IMR-90 (cell line): ENCODE results near the gene ZBTB46. TPM values are rescaled to one million over a fixed set of nuclear protein-coding genes. Genes with fewer than 3 reads are reported as not detected.

ENCODE experiments used
- ATAC-seq: fragments of 200-7000 bp; cut with Tn5 transposase; 2 replicates; pipeline ENCODE4 v1.9.1; 2020; ENCODE audit warnings: low read depth, mild to moderate bottlenecking, moderate library complexity
- BruUV-seq: library from RNA; stranded (reverse); fragments of 400-500 nt; replicated peaks from 2 replicates; lab custom pipeline; 2021; lab: Mats Ljungman, UMichigan
- CTCF ChIA-PET: fragments of 300-600 bp; formaldehyde crosslinking; extraction: SDS; loops from one replicate; lab custom pipeline; 2021; ENCODE audit warnings: antibody characterized with exemption; lab: Yijun Ruan, JAX
- POLR2A ChIA-PET: fragments of 300-600 bp; sonication (Branson Sonifier 250); formaldehyde crosslinking; loops from one replicate; lab custom pipeline; 2022; ENCODE audit warnings: antibody characterized with exemption; ENCODE audit not compliant: unreplicated experiment; lab: Charles Lee
- DNase-seq: peaks from one replicate; pipeline ENCODE4 v3.0.0; 2013
- H2AFZ ChIP-seq: replicated peaks from 2 replicates; pipeline ENCODE3; 2013; ENCODE audit warnings: low read length, mild to moderate bottlenecking; ENCODE audit not compliant: poor library complexity
- H2AK5ac ChIP-seq: 2 replicates; pipeline ENCODE4 v1.6.1; 2013; ENCODE audit warnings: low read depth, low read length, inconsistent platforms
- H2AK9ac ChIP-seq: replicated peaks from 2 replicates; pipeline ENCODE3; 2013; ENCODE audit warnings: mild to moderate bottlenecking, low read depth, low read length, moderate library complexity; ENCODE audit not compliant: poor library complexity
- H2BK120ac ChIP-seq: 2 replicates; pipeline ENCODE4 v1.6.1; 2013; ENCODE audit warnings: low read depth, low read length, inconsistent platforms
- H2BK15ac ChIP-seq: 3 replicates; pipeline ENCODE4 v1.6.1; 2013; ENCODE audit warnings: low read depth, low read length, inconsistent platforms
- H2BK20ac ChIP-seq: 2 replicates; pipeline ENCODE4 v1.6.1; 2013; ENCODE audit warnings: low read depth, mild to moderate bottlenecking, inconsistent platforms, low read length, moderate library complexity
- H2BK5ac ChIP-seq: 2 replicates; pipeline ENCODE4 v1.6.1; 2013; ENCODE audit warnings: mild to moderate bottlenecking, low read depth, low read length, inconsistent platforms; ENCODE audit not compliant: poor library complexity, severe bottlenecking
- H3K14ac ChIP-seq: replicated peaks from 2 replicates; pipeline ENCODE4 v1.6.1; 2013; ENCODE audit warnings: low read depth, low read length, inconsistent platforms
- H3K18ac ChIP-seq: 2 replicates; pipeline ENCODE4 v1.6.1; 2013; ENCODE audit warnings: low read depth, low read length, control low read depth
- H3K23ac ChIP-seq: 2 replicates; pipeline ENCODE4 v1.6.1; 2013; ENCODE audit warnings: low read depth, low read length, inconsistent platforms
- H3K27ac ChIP-seq: 2 replicates; pipeline ENCODE4 v1.5.1; 2013; ENCODE audit warnings: mild to moderate bottlenecking, control low read depth, low read length; ENCODE audit not compliant: insufficient read depth
- H3K27me3 ChIP-seq: 2 replicates; pipeline ENCODE4 v1.6.1; 2013; ENCODE audit warnings: low read length; ENCODE audit not compliant: control insufficient read depth, insufficient read depth
- H3K36me3 ChIP-seq: 2 replicates; pipeline ENCODE4 v1.6.1; 2013; ENCODE audit warnings: low read length, mixed read lengths; ENCODE audit not compliant: control insufficient read depth, insufficient read depth
- H3K4ac ChIP-seq: 2 replicates; pipeline ENCODE4 v1.6.1; 2013; ENCODE audit warnings: low read depth, low read length, inconsistent platforms
- H3K4me1 ChIP-seq: 2 replicates; pipeline ENCODE4 v1.6.1; 2013; ENCODE audit warnings: low read length, mixed read lengths; ENCODE audit not compliant: control insufficient read depth, insufficient read depth
- H3K4me2 ChIP-seq: 2 replicates; pipeline ENCODE4 v1.6.1; 2013; ENCODE audit warnings: low read depth, mild to moderate bottlenecking, control low read depth, low read length, moderate library complexity
- H3K4me3 ChIP-seq: 2 replicates; pipeline ENCODE4 v1.5.1; 2013; ENCODE audit warnings: low read depth, mild to moderate bottlenecking, control low read depth, low read length, moderate library complexity; ENCODE audit not compliant: insufficient read depth
- H3K56ac ChIP-seq: 2 replicates; pipeline ENCODE4 v1.6.1; 2013; ENCODE audit warnings: low read length, inconsistent platforms; ENCODE audit not compliant: insufficient read depth; ENCODE audit errors: extremely low read depth
- H3K79me1 ChIP-seq, 2 experiments: 2 replicates each; pipeline ENCODE4 v1.6.1; 2013; ENCODE audit warnings: low read length in 2 of 2, inconsistent platforms in 1 of 2, low read depth in 1 of 2
- H3K9ac ChIP-seq: 2 replicates; pipeline ENCODE4 v1.6.1; 2013; ENCODE audit warnings: low read depth, low read length, control low read depth
- H3K9me1 ChIP-seq: 2 replicates; pipeline ENCODE4 v1.6.1; 2013; ENCODE audit warnings: low read length, inconsistent platforms; ENCODE audit not compliant: insufficient read depth
- H3K9me3 ChIP-seq: 2 replicates; pipeline ENCODE4 v1.6.1; 2013; ENCODE audit warnings: low read length; ENCODE audit not compliant: control insufficient read depth, insufficient read depth
- H4K20me1 ChIP-seq: 2 replicates; pipeline ENCODE4 v1.6.1; 2013; ENCODE audit warnings: low read length, inconsistent platforms; ENCODE audit not compliant: insufficient read depth
- H4K5ac ChIP-seq: 2 replicates; pipeline ENCODE4 v1.6.1; 2013; ENCODE audit warnings: mild to moderate bottlenecking, low read depth, low read length, control low read depth
- H4K8ac ChIP-seq, 2 experiments: 2 replicates each; pipeline ENCODE4 v1.6.1; 2013; ENCODE audit warnings: low read depth in 2 of 2, low read length in 2 of 2, control low read depth in 1 of 2, inconsistent platforms in 1 of 2
- H4K91ac ChIP-seq: 2 replicates; pipeline ENCODE4 v1.6.1; 2013; ENCODE audit warnings: low read depth, low read length, inconsistent platforms; ENCODE audit not compliant: insufficient read depth
- CHD1 ChIP-seq: IDR thresholded peaks from 2 replicates; pipeline ENCODE4 v1.6.1; 2012; ENCODE audit warnings: low read depth, low read length, improper control_type of control experiment
- MAZ ChIP-seq: IDR thresholded peaks from 2 replicates; pipeline ENCODE4 v1.6.1; 2012; ENCODE audit warnings: low read depth, mild to moderate bottlenecking, low read length, improper control_type of control experiment, moderate library complexity, borderline replicate concordance
- RAD21 ChIP-seq: IDR thresholded peaks from 2 replicates; pipeline ENCODE4 v1.6.1; 2012; ENCODE audit warnings: low read length, improper control_type of control experiment
- WGBS, 2 experiments: methylation state at CpG; one replicate each; pipeline versions ENCODE4 v1.1.5 to v1.1.7; 2013; ENCODE audit warnings: missing lambda C conversion rate in 2 of 2; ENCODE audit not compliant: insufficient read length in 1 of 2; ENCODE audit errors: extremely low coverage in 2 of 2; 5-methylcytosine and 5-hydroxymethylcytosine counted together
- dilution Hi-C: fragments of 300-500 bp; cut with HindIII; formaldehyde crosslinking; loops from one replicate; pipeline ENCODE4 v1.14.3; 2018; ENCODE audit warnings: low sequenced_read_pairs; ENCODE audit not compliant: unreplicated experiment
- in situ Hi-C: fragments of 300-500 bp; cut with MboI; formaldehyde crosslinking; loops from 3 replicates; pipeline ENCODE4 v1.14.3; 2019; ENCODE audit warnings: low sequenced_read_pairs, inconsistent platforms, mixed read lengths
- intact Hi-C: fragments of 100-400 bp; cut with micrococcal nuclease; formaldehyde crosslinking; loops from 2 replicates; pipeline ENCODE4 v1.10.0; 2022
- polyA plus RNA-seq, 3 experiments: library from polyadenylated mRNA; depleted of rRNA; stranded (reverse); fragments of >200 nt; gene quantifications; 2 replicates each; pipeline ENCODE4 v1.2.3, GENCODE V29; 2012; ENCODE audit warnings: low replicate concordance in 1 of 3
- total RNA-seq: library from RNA; depleted of rRNA; stranded (reverse); fragments of >200 nt; gene quantifications from 2 replicates; pipeline ENCODE4 v1.2.3, GENCODE V29; 2012

The ZBTB46 gene
- total and polyA plus RNA-seq, 2 of the 4 experiments (the other 2 are of a cell fraction) = 4.2 to 14.9 TPM

DNA sequence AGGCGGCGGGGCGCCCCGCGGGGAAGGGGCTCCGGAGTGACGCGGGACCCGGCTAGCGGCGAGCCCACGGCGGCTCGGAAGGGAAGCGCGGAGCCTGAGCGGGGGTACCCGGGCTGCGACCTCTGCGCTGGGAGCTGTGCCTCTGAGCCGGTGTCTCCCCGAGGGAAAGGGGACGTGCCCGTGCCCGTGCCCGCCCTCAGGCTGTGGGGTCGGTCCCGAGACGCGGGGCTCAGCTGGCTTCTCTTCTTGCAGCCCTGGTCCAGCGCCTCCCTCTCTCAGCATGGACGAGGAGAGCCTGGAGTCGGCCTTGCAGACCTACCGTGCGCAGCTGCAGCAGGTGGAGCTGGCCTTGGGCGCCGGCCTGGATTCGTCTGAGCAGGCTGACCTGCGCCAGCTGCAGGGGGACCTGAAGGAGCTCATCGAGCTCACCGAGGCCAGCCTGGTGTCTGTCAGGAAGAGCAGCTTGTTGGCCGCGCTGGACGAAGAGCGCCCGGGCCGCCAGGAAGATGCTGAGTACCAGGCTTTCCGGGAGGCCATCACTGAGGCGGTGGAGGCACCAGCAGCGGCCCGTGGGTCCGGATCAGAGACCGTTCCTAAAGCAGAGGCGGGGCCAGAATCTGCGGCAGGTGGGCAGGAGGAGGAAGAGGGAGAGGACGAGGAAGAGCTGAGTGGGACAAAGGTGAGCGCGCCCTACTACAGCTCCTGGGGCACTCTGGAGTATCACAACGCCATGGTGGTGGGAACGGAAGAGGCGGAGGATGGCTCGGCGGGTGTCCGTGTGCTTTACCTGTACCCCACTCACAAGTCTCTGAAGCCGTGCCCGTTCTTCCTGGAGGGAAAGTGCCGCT, 122.5 kb downstream of the ZBTB46 start:
- dilution Hi-C loops (no loop called here), intact Hi-C loops (no loop called here), in situ Hi-C loops (loop anchor here (10.0 kb wide), 1 partner anchor 156 kb away; the partner anchor contains the start of genes ABHD16B and TPD52L2)
- H3K56ac ChIP-seq = 0 out of 2 replicates have a peak overlapping the region, but pooled peaks have one; percentile 6
- peaks cover 40% of the 10 kb centered on the region for H3K36me3 ChIP-seq
- peak overlapping the region; percentile 43; the same call in 1 of the 2 replicates for H3K4ac ChIP-seq
- no peak overlapping the region for H2BK5ac ChIP-seq
- H3K27me3 ChIP-seq = no peaks in the 10 kb centered on the region
- CTCF ChIA-PET = interaction anchor here (1.1 kb wide), 1 partner anchor 10 kb away, joined by 8 read pairs; no protein-coding TSS in a partner anchor
- H2AK9ac ChIP-seq = peak overlapping the region; percentile 96
- DNase-seq = no peak
- H3K79me1 ChIP-seq = peaks cover 18 to 66% of the 10 kb centered on the region in 2 experiments
- H2BK20ac ChIP-seq = no peak overlapping the region
- no peak overlapping the region for H2BK15ac ChIP-seq
- H3K23ac ChIP-seq = peak overlapping the region; percentile 38; the same call in 1 of the 2 replicates
- no peak for TF ChIP-seq MAZ
- TF ChIP-seq CHD1 = no peak
- TF ChIP-seq RAD21 = no peak
- peak overlapping the region; percentile 78 for H2AK5ac ChIP-seq
- no peak overlapping the region for H3K18ac ChIP-seq
- BruUV-seq = no TSS peak
- peaks cover 10% of the 10 kb centered on the region for H3K4me1 ChIP-seq
- peak; percentile 6 for ATAC-seq
- H3K9ac ChIP-seq = peak overlapping the region; percentile 57
- peak overlapping the region; percentile 59; the same call in 1 of the 2 replicates for H3K14ac ChIP-seq
- H4K5ac ChIP-seq = no peak overlapping the region
- no peaks in the 10 kb centered on the region; the same call in 1 of the 2 replicates for H4K20me1 ChIP-seq
- WGBS, 2 experiments = 18% methylated on average over 40 of the region's 67 CpGs; no CpG with 5 or more reads in 1 of the 2 experiments
- H3K4me3 ChIP-seq = peak overlapping the region; percentile 84
- POLR2A ChIA-PET = interaction anchor here (0.6 to 1.2 kb wide), 3 partner anchors 10 to 14 kb away, joined by 4 to 5 read pairs (median 4); no protein-coding TSS in a partner anchor
- no peak overlapping the region; a peak in 1 of 4 replicates for H4K8ac ChIP-seq
- H4K91ac ChIP-seq = no peak overlapping the region
- H3K27ac ChIP-seq = peak overlapping the region; percentile 68; the same call in 1 of the 2 replicates
- H3K9me1 ChIP-seq = no peaks in the 10 kb centered on the region
- H3K9me3 ChIP-seq = no peaks in the 10 kb centered on the region
- peak overlapping the region; percentile 96 for H3K4me2 ChIP-seq
- H2BK120ac ChIP-seq = no peak overlapping the region
- H2AFZ ChIP-seq = peak overlapping the region; percentile 98
